HepG2 (cell line): Measurements from ENCODE around the gene AKNA. TPM values are rescaled to one million over a fixed set of nuclear protein-coding genes. Genes with fewer than 3 reads are reported as not detected.

Experiments
- ATAC-seq: fragments of 200-7000 bp; cut with Tn5 transposase; 3 replicates; pipeline ENCODE4 v1.9.1; 2020; ENCODE audit warnings: mild to moderate bottlenecking, moderate library complexity
- BruUV-seq: library from RNA; stranded (reverse); fragments of 400-500 nt; replicated peaks from 2 replicates; lab custom pipeline; 2021; lab: Mats Ljungman, UMichigan
- CTCF ChIA-PET: fragments of 300-600 bp; formaldehyde crosslinking; extraction: SDS; loops from one replicate; lab custom pipeline; 2021; ENCODE audit warnings: low total read pairs, inconsistent platforms, low intra/inter-chr PET ratio; lab: Yijun Ruan, JAX
- POLR2A ChIA-PET: fragments of 350-600 bp; sonication (Branson Sonifier 250); formaldehyde crosslinking; loops from one replicate; lab custom pipeline; 2020; ENCODE audit warnings: antibody characterized with exemption, inconsistent platforms; lab: Yijun Ruan, JAX
- DNase-seq: peaks from one replicate; pipeline ENCODE4 v3.0.0-alpha.2; 2015; ENCODE audit warnings: low spot score
- FAIRE-seq: peaks from 3 replicates; lab custom pipeline; 2011; peaks lifted over from hg19 to GRCh38; lab: Jason Lieb, UNC
- H2AFZ ChIP-seq: one replicate; pipeline ENCODE4 v1.6.1; 2011; ENCODE audit warnings: low read length, inconsistent platforms
- H3K27ac ChIP-seq: fragments of 300-600 bp; 3 replicates; pipeline ENCODE4 v1.8.0; 2011; ENCODE audit warnings: mixed run types, mild to moderate bottlenecking, mixed read lengths, low read length, inconsistent platforms; ENCODE audit not compliant: insufficient read depth; ENCODE audit errors: extremely low read length
- H3K27me3 ChIP-seq, 2 experiments: fragments of 200-600 bp in 1 of 2; 2 replicates in 1 of 2; 3 replicates in 1 of 2; pipeline versions ENCODE4 v1.6.0 to v1.8.0; 2011; ENCODE audit warnings: low read length in 2 of 2, mild to moderate bottlenecking in 2 of 2, moderate library complexity in 2 of 2, inconsistent platforms in 1 of 2; ENCODE audit not compliant: insufficient read depth in 2 of 2, control insufficient read depth in 1 of 2
- H3K36me3 ChIP-seq, 2 experiments: fragments of 200-600 bp in 1 of 2; replicated peaks in 1 of 2; 2 replicates in 1 of 2; 3 replicates in 1 of 2; pipeline versions ENCODE4 v1.5.1 to v1.8.0; 2011; ENCODE audit warnings: low read length in 2 of 2, inconsistent platforms in 1 of 2; ENCODE audit not compliant: insufficient read depth in 2 of 2, control insufficient read depth in 1 of 2
- H3K4me1 ChIP-seq: 2 replicates; pipeline ENCODE4 v1.5.1; 2012; ENCODE audit warnings: low read length, inconsistent platforms; ENCODE audit not compliant: insufficient read depth
- H3K4me2 ChIP-seq: 2 replicates; pipeline ENCODE4 v1.6.0; 2011; ENCODE audit warnings: low read depth, low read length, inconsistent platforms
- H3K4me3 ChIP-seq, 3 experiments: fragments of 200-600 bp in 1 of 3; sonication (generic), shearing (Covaris generic) in 1 of 3; replicated peaks in 1 of 3; 2 replicates each; pipeline ENCODE4 v1.5.1; 2011 to 2016; ENCODE audit warnings: low read length in 3 of 3, inconsistent platforms in 2 of 3, low read depth in 2 of 3, mild to moderate bottlenecking in 2 of 3, control low read depth in 1 of 3, mixed read lengths in 1 of 3; ENCODE audit not compliant: insufficient read depth in 1 of 3
- H3K79me2 ChIP-seq: one replicate; pipeline ENCODE4 v1.6.1; 2011; ENCODE audit warnings: low read length, inconsistent platforms; ENCODE audit not compliant: insufficient read depth
- H3K9ac ChIP-seq: 2 replicates; pipeline ENCODE4 v1.6.0; 2011; ENCODE audit warnings: mild to moderate bottlenecking, low read depth, low read length, inconsistent platforms; ENCODE audit not compliant: insufficient read depth
- H3K9me3 ChIP-seq: 2 replicates; pipeline ENCODE4 v1.5.1; 2012; ENCODE audit warnings: mild to moderate bottlenecking, low read length
- H4K20me1 ChIP-seq: 2 replicates; pipeline ENCODE4 v1.6.0; 2011; ENCODE audit warnings: inconsistent platforms, mild to moderate bottlenecking, low read length, moderate library complexity; ENCODE audit not compliant: insufficient read depth
- E2F5 ChIP-seq: sonication (generic); formaldehyde crosslinking; conservative IDR thresholded peaks from 2 replicates; pipeline ENCODE4 v1.4.0; 2020; ENCODE audit warnings: missing genetic modification reagents
- EHMT2 ChIP-seq: fragments of 200-600 bp; sonication (generic); IDR thresholded peaks from 2 replicates; pipeline ENCODE4 v1.7.0; 2017; ENCODE audit warnings: antibody characterized with exemption, low read depth, low read length, borderline replicate concordance
- HOXD1 ChIP-seq: sonication (generic); formaldehyde crosslinking; IDR thresholded peaks from 2 replicates; pipeline ENCODE4 v1.5.0; 2020; ENCODE audit warnings: missing genetic modification reagents
- KDM4B ChIP-seq: sonication (generic); formaldehyde crosslinking; IDR thresholded peaks from 2 replicates; pipeline ENCODE4 v1.4.0; 2020; ENCODE audit warnings: missing genetic modification reagents
- POLR2AphosphoS5 ChIP-seq: IDR thresholded peaks from 2 replicates; pipeline ENCODE4 v1.6.1; 2012; ENCODE audit warnings: low read depth, low read length
- ZNF143 ChIP-seq: sonication (generic); formaldehyde crosslinking; IDR thresholded peaks from 2 replicates; pipeline ENCODE4 v1.4.0; 2020; ENCODE audit warnings: missing genetic modification reagents
- ZNF570 ChIP-seq: sonication (generic); formaldehyde crosslinking; IDR thresholded peaks from 2 replicates; pipeline ENCODE4 v1.4.0; 2020; ENCODE audit warnings: mild to moderate bottlenecking, missing genetic modification reagents, borderline replicate concordance
- ZNF710 ChIP-seq: sonication (generic); formaldehyde crosslinking; IDR thresholded peaks from 2 replicates; pipeline ENCODE4 v1.5.0; 2020; ENCODE audit warnings: mild to moderate bottlenecking, missing genetic modification reagents, borderline replicate concordance
- ZNF770 ChIP-seq: sonication (generic); formaldehyde crosslinking; IDR thresholded peaks from 2 replicates; pipeline ENCODE4 v1.5.0; 2020; ENCODE audit warnings: mild to moderate bottlenecking, missing genetic modification reagents
- WGBS: methylation state at CpG from one replicate; pipeline ENCODE4 v1.1.6; 2017; ENCODE audit warnings: low lambda C conversion rate; 5-methylcytosine and 5-hydroxymethylcytosine counted together
- in situ Hi-C: cut with HindIII; loops from 2 replicates; pipeline ENCODE4 v1.10.0; 2017; ENCODE audit warnings: low pct_unique_long_range_greater_than_20kb; ENCODE audit not compliant: extremely low pct_ligation_motif_present
- intact Hi-C: fragments of 100-400 bp; cut with micrococcal nuclease; formaldehyde crosslinking; loops from one replicate; pipeline ENCODE4 v1.10.0; 2022; ENCODE audit not compliant: unreplicated experiment
- polyA plus RNA-seq, 8 experiments: library from polyadenylated mRNA; depleted of rRNA in 3 of 8; stranded (reverse) in 7 of 8; unstranded in 1 of 8; fragments of >200 nt; fragmentation: Illumina TruSeq in 4 of 8; extraction: Trizol in 4 of 8; gene quantifications; 2 replicates each; pipeline versions ENCODE4 v1.2.1 to v1.2.3, GENCODE V29; 2011 to 2016; ENCODE audit warnings: low read depth in 4 of 8, missing spikeins in 1 of 8, mixed read lengths in 1 of 8; ENCODE audit not compliant: insufficient read depth in 1 of 8
- total RNA-seq, 5 experiments: library from RNA; depleted of rRNA; stranded (reverse); fragments of >200 nt; fragmentation: Illumina TruSeq; extraction: Trizol; gene quantifications; 2 replicates each; pipeline ENCODE4 v1.2.3, GENCODE V29; 2016; ENCODE audit warnings: low read depth in 1 of 5
- TF ChIP-seq, protein P1 (sequence below): sonication (generic); formaldehyde crosslinking; IDR thresholded peaks from 2 replicates; pipeline ENCODE4 v1.8.0; 2023; ENCODE audit warnings: mild to moderate bottlenecking, missing genetic modification reagents

AKNA gene
- total and polyA plus RNA-seq, 2 of the 13 experiments (the other 11 are each of a cell fraction or from before 2014, with no cell fraction given): 3.0 to 3.1 TPM

GRCh38 chr9:114400219-114400618 is 12.4 kb upstream of the AKNA start:
- no peaks in the 10 kb centered on the region for H3K27me3 ChIP-seq
- no TSS peak for BruUV-seq
- ATAC-seq (no peak), DNase-seq (no peak), FAIRE-seq (no peak)
- H3K79me2 ChIP-seq: no peaks in the 10 kb centered on the region
- H3K4me2 ChIP-seq: 0 out of 2 replicates have a peak overlapping the region, but pooled peaks have one; percentile 8
- H3K4me1 ChIP-seq: peaks cover 62% of the 10 kb centered on the region
- in situ Hi-C loops: loop anchor here (10.0 to 25.0 kb wide), 3 partner anchors 105 to 512 kb away; partner anchors contain the start of genes TEX53 and WHRN
- H3K4me3 ChIP-seq: no peak overlapping the region
- intact Hi-C loops: loop anchor here (10.0 kb wide), 2 partner anchors 615 to 1835 kb away; no protein-coding TSS in a partner anchor
- no peak overlapping the region for H3K9ac ChIP-seq
- no peak overlapping the region for H2AFZ ChIP-seq
- CTCF ChIA-PET: no interaction called here
- no peaks in the 10 kb centered on the region for H4K20me1 ChIP-seq
- no peaks in the 10 kb centered on the region for H3K9me3 ChIP-seq
- POLR2A ChIA-PET: interaction anchor here (1.8 to 1.9 kb wide), 2 partner anchors 102 to 104 kb away, joined by 4 to 5 read pairs; no protein-coding TSS in a partner anchor
- TF ChIP-seq ZNF570 (no peak), ZNF770 (no peak), ZNF710 (CRISPR knock-in tag) (no peak), KDM4B (CRISPR knock-in tag) (no peak), EHMT2 (no peak), ZNF143 (CRISPR knock-in tag) (no peak), HOXD1 (CRISPR knock-in tag) (no peak), E2F5 (CRISPR knock-in tag) (no peak), POLR2AphosphoS5 (no peak)
- TF ChIP-seq, protein P1, sequence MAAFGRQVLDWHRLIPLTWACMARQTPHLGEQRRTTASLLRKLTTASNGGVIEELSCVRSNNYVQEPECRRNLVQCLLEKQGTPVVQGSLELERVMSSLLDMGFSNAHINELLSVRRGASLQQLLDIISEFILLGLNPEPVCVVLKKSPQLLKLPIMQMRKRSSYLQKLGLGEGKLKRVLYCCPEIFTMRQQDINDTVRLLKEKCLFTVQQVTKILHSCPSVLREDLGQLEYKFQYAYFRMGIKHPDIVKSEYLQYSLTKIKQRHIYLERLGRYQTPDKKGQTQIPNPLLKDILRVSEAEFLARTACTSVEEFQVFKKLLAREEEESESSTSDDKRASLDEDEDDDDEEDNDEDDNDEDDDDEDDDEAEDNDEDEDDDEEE (CRISPR knock-in tag): no peak
- no peak overlapping the region for H3K27ac ChIP-seq
- whole genome bisulfite sequencing: 25% methylated on average over 1 of the region's 1 CpG
- H3K36me3 ChIP-seq: no peaks in the 10 kb centered on the region
